GM19452 (cell line): ENCODE measurements around the gene PSMF1.

ENCODE experiments used
- ATAC-seq: cut with Tn5 transposase; IDR thresholded peaks from one replicate; pipeline ENCODE4 v1.9.1; 2021; ENCODE audit not compliant: unreplicated experiment

Gene PSMF1

GRCh38 chr20:1188347-1188746 is 69.9 kb downstream of the PSMF1 start:
- ATAC-seq = no peak

- ATAC-seq = no peak
These were observed 71.4 kb downstream of the PSMF1 start for GRCh38 chr20:1189827-1190226.

GRCh38 chr20:1190847-1191246 is 72.4 kb downstream of the PSMF1 start:
- ATAC-seq = no peak

- no peak for ATAC-seq
These were observed 72.9 kb downstream of the PSMF1 start for GRCh38 chr20:1191299-1191698.

GRCh38 chr20:1195226-1195625 is 76.8 kb downstream of the PSMF1 start:
- no peak for ATAC-seq

- no peak for ATAC-seq
These were observed 78.2 kb downstream of the PSMF1 start for GRCh38 chr20:1196634-1197033.

GRCh38 chr20:1197801-1198200 is 79.4 kb downstream of the PSMF1 start:
- no peak for ATAC-seq

GRCh38 chr20:1198751-1199150 is 80.3 kb downstream of the PSMF1 start:
- ATAC-seq = no peak

GRCh38 chr20:1199212-1199873 is 80.9 kb downstream of the PSMF1 start:
- no peak for ATAC-seq

- ATAC-seq = no peak
These were observed 81.6 kb downstream of the PSMF1 start for GRCh38 chr20:1199964-1200363.

- no peak for ATAC-seq
These were observed 84.5 kb downstream of the PSMF1 start, which contains the start of gene C20orf202 for GRCh38 chr20:1202762-1203504. Gene C20orf202, plus strand, starts transcription at chr20:1203454. Its CDS starts 132 bp downstream, at chr20:1203586.

GRCh38 chr20:1203630-1204029 is 85.2 kb downstream of the PSMF1 start:
- no peak for ATAC-seq

GRCh38 chr20:1204113-1204512 is 85.7 kb downstream of the PSMF1 start:
- no peak for ATAC-seq

- no peak for ATAC-seq
These were observed 86.2 kb downstream of the PSMF1 start for GRCh38 chr20:1204576-1204975.

- ATAC-seq = no peak
These were observed 87.4 kb downstream of the PSMF1 start for GRCh38 chr20:1205802-1206201.

GRCh38 chr20:1206366-1207148 is 88.2 kb downstream of the PSMF1 start:
- no peak for ATAC-seq

- ATAC-seq = no peak
These were observed 89.0 kb downstream of the PSMF1 start for GRCh38 chr20:1207293-1207878.

GRCh38 chr20:1209447-1210387 is 91.3 kb downstream of the PSMF1 start:
- no peak for ATAC-seq

- no peak for ATAC-seq
These were observed 92.1 kb downstream of the PSMF1 start for GRCh38 chr20:1210501-1210900.

GRCh38 chr20:1212023-1212422 is 93.6 kb downstream of the PSMF1 start:
- ATAC-seq = no peak
